ENCODE data around the gene SDK1. TPM values are rescaled to one million over a fixed set of nuclear protein-coding genes. Genes with fewer than 3 reads are reported as not detected.

SDK1 gene
- total and polyA plus RNA-seq, 2 experiments from 2014 or later = not detected

GRCh38 chr7:3277604-3278572 is 23.2 kb upstream of the SDK1 start:
- Histone ChIP-seq H3K4me1 (ENCODE audit: insufficient read depth) (no peaks in the 10 kb centered on the region), H3K27me3 (replicated peaks; ENCODE audit: insufficient read depth) (no peaks in the 10 kb centered on the region), H3K36me3 (ENCODE audit: low read depth) (no peaks in the 10 kb centered on the region), H3K9me3 (ENCODE audit: low read depth) (no peaks in the 10 kb centered on the region), H3K9ac (no peak overlapping the region), H3K27ac (no peak overlapping the region), H2AFZ (no peak overlapping the region), H3K4me2 (ENCODE audit: unreplicated experiment) (no peak overlapping the region), H3K9me2 (ENCODE audit: insufficient read depth) (no peaks in the 10 kb centered on the region), H3K79me2 (ENCODE audit: insufficient read depth) (no peaks in the 10 kb centered on the region), H4K20me1 (ENCODE audit: insufficient read depth) (no peaks in the 10 kb centered on the region), H3F3A (ENCODE audit: insufficient read depth) (no peaks in the 10 kb centered on the region), H3K4me3 (no peak overlapping the region)
- WGBS, 2 experiments (ENCODE audit: low coverage in 1 of 2, low lambda C conversion rate in 2 of 2, missing lambda C conversion rate in 2 of 2) = 33 to 35% methylated on average over 4 of the region's 4 CpGs
- in situ Hi-C loops (cut with MboI) = no loop called here
- DNase-seq = no peak
- TF ChIP-seq EZH2phosphoT487 (IDR thresholded peaks at IDR 0.05; ENCODE audit: insufficient read depth, low read depth) = no peak
- no peak for TF ChIP-seq EZH2 (IDR thresholded peaks at IDR 0.05; ENCODE audit: insufficient read depth, poor library complexity, severe bottlenecking)

- Histone ChIP-seq H3K9ac (no peak overlapping the region), H3K27ac (no peak overlapping the region), H3K4me1 (ENCODE audit: insufficient read depth) (no peaks in the 10 kb centered on the region), H3K27me3 (replicated peaks; ENCODE audit: insufficient read depth) (no peaks in the 10 kb centered on the region), H3K9me3 (ENCODE audit: low read depth) (no peaks in the 10 kb centered on the region), H3K9me2 (ENCODE audit: insufficient read depth) (no peaks in the 10 kb centered on the region), H3K79me2 (ENCODE audit: insufficient read depth) (no peaks in the 10 kb centered on the region), H3K36me3 (ENCODE audit: low read depth) (no peaks in the 10 kb centered on the region), H3F3A (ENCODE audit: insufficient read depth) (no peaks in the 10 kb centered on the region), H3K4me3 (no peak overlapping the region), H4K20me1 (ENCODE audit: insufficient read depth) (no peaks in the 10 kb centered on the region), H2AFZ (no peak overlapping the region), H3K4me2 (ENCODE audit: unreplicated experiment) (no peak overlapping the region)
- TF ChIP-seq EZH2phosphoT487 (IDR thresholded peaks at IDR 0.05; ENCODE audit: insufficient read depth, low read depth) (no peak), EZH2 (IDR thresholded peaks at IDR 0.05; ENCODE audit: insufficient read depth, poor library complexity, severe bottlenecking) (no peak)
- WGBS, 2 experiments (ENCODE audit: low coverage in 1 of 2, low lambda C conversion rate in 2 of 2, missing lambda C conversion rate in 2 of 2) = 37 to 69% methylated on average over 2 to 3 of the region's 3 CpGs
- in situ Hi-C loops (cut with MboI) = no loop called here
- no peak for DNase-seq
Observed at GRCh38 chr7:3279147-3279818, 21.8 kb upstream of the SDK1 start.

GRCh38 chr7:3280445-3280844 is 20.6 kb upstream of the SDK1 start:
- H3K9ac ChIP-seq = no peak overlapping the region
- no peaks in the 10 kb centered on the region for H3F3A ChIP-seq (ENCODE audit: insufficient read depth)
- DNase-seq = no peak
- 42 to 53% methylated on average over 3 of the region's 3 CpGs for WGBS, 2 experiments (ENCODE audit: low coverage in 1 of 2, low lambda C conversion rate in 2 of 2, missing lambda C conversion rate in 2 of 2)
- H3K9me3 ChIP-seq (ENCODE audit: low read depth) = no peaks in the 10 kb centered on the region
- no peaks in the 10 kb centered on the region for H3K9me2 ChIP-seq (ENCODE audit: insufficient read depth)
- H3K4me3 ChIP-seq = no peak overlapping the region
- H4K20me1 ChIP-seq (ENCODE audit: insufficient read depth) = no peaks in the 10 kb centered on the region
- no peak overlapping the region for H3K27ac ChIP-seq
- H3K27me3 ChIP-seq (replicated peaks; ENCODE audit: insufficient read depth) = no peaks in the 10 kb centered on the region
- no peak overlapping the region for H2AFZ ChIP-seq
- no peaks in the 10 kb centered on the region for H3K4me1 ChIP-seq (ENCODE audit: insufficient read depth)
- no peak overlapping the region for H3K4me2 ChIP-seq (ENCODE audit: unreplicated experiment)
- TF ChIP-seq EZH2 (IDR thresholded peaks at IDR 0.05; ENCODE audit: insufficient read depth, poor library complexity, severe bottlenecking) (no peak), EZH2phosphoT487 (IDR thresholded peaks at IDR 0.05; ENCODE audit: insufficient read depth, low read depth) (no peak)
- no peaks in the 10 kb centered on the region for H3K36me3 ChIP-seq (ENCODE audit: low read depth)
- in situ Hi-C loops (cut with MboI) = no loop called here
- H3K79me2 ChIP-seq (ENCODE audit: insufficient read depth) = no peaks in the 10 kb centered on the region

- DNase-seq = no peak
- TF ChIP-seq EZH2 (IDR thresholded peaks at IDR 0.05; ENCODE audit: insufficient read depth, poor library complexity, severe bottlenecking) (no peak), EZH2phosphoT487 (IDR thresholded peaks at IDR 0.05; ENCODE audit: insufficient read depth, low read depth) (no peak)
- H2AFZ ChIP-seq = no peak overlapping the region
- no peak overlapping the region for H3K4me3 ChIP-seq
- no peaks in the 10 kb centered on the region for H3F3A ChIP-seq (ENCODE audit: insufficient read depth)
- no peak overlapping the region for H3K9ac ChIP-seq
- no peaks in the 10 kb centered on the region for H3K36me3 ChIP-seq (ENCODE audit: low read depth)
- 39 to 45% methylated on average over 10 of the region's 10 CpGs for WGBS, 2 experiments (ENCODE audit: low coverage in 1 of 2, low lambda C conversion rate in 2 of 2, missing lambda C conversion rate in 2 of 2)
- in situ Hi-C loops (cut with MboI) = no loop called here
- H3K27me3 ChIP-seq (replicated peaks; ENCODE audit: insufficient read depth) = no peaks in the 10 kb centered on the region
- H4K20me1 ChIP-seq (ENCODE audit: insufficient read depth) = no peaks in the 10 kb centered on the region
- no peak overlapping the region for H3K4me2 ChIP-seq (ENCODE audit: unreplicated experiment)
- no peaks in the 10 kb centered on the region for H3K4me1 ChIP-seq (ENCODE audit: insufficient read depth)
- H3K9me2 ChIP-seq (ENCODE audit: insufficient read depth) = no peaks in the 10 kb centered on the region
- no peaks in the 10 kb centered on the region for H3K79me2 ChIP-seq (ENCODE audit: insufficient read depth)
- no peak overlapping the region for H3K27ac ChIP-seq
- no peaks in the 10 kb centered on the region for H3K9me3 ChIP-seq (ENCODE audit: low read depth)
Observed at GRCh38 chr7:3280946-3281656, 20.0 kb upstream of the SDK1 start.

Data from GM23248 (cell line).